T-cell (primary cell): ENCODE data around the gene ARID3A. TPM values are rescaled to one million over a fixed set of nuclear protein-coding genes. Genes with fewer than 3 reads are reported as not detected.
A peak's percentile ranks its signal among the peaks of the same experiment; 100 is the strongest.

Experiments
- ATAC-seq, 4 experiments: fragments of 200-7000 bp in 3 of 4; fragments of 150-1000 bp in 1 of 4; cut with Tn5 transposase; replicated peaks in 1 of 4; 1 replicate in 3 of 4; 2 replicates in 1 of 4; pipeline ENCODE4 v1.10.0; 2021; ENCODE audit warnings: moderate library complexity in 3 of 4, mild to moderate bottlenecking in 2 of 4, moderate number of reproducible peaks in 1 of 4
- CTCF ChIA-PET, 2 donors: fragments of 300-600 bp; sonication (Branson Sonifier 250); formaldehyde crosslinking; loops; one replicate each; lab custom pipeline; 2022; ENCODE audit warnings: antibody characterized with exemption in 2 of 2; lab: Charles Lee
- POLR2A ChIA-PET, 2 donors: fragments of 300-600 bp; sonication (Branson Sonifier 250); formaldehyde crosslinking; loops; one replicate each; lab custom pipeline; 2022; ENCODE audit warnings: antibody characterized with exemption in 2 of 2; lab: Charles Lee
- DNase-seq, 35 experiments: peaks; one replicate each; pipeline versions ENCODE4 v3.0.0 to v3.0.0-alpha.2; 2013 to 2023
- H3K27ac ChIP-seq: one replicate; pipeline ENCODE4 v1.5.1; 2013; ENCODE audit warnings: low read length
- H3K27me3 ChIP-seq, 2 experiments: replicated peaks in 1 of 2; 1 replicate in 1 of 2; 2 replicates in 1 of 2; pipeline versions ENCODE4 v1.6.1 to v1.7.0; 2013; ENCODE audit warnings: low read length in 1 of 2, mixed read lengths in 1 of 2; ENCODE audit not compliant: control insufficient read depth in 2 of 2, insufficient read depth in 2 of 2; ENCODE audit errors: extremely low read depth in 1 of 2
- H3K36me3 ChIP-seq, 2 donors: 1 replicate in 1 of 2; 2 replicates in 1 of 2; pipeline versions ENCODE4 v1.6.1 to v1.7.0; 2013; ENCODE audit warnings: low read length in 1 of 2; ENCODE audit not compliant: control insufficient read depth in 2 of 2, insufficient read depth in 1 of 2; ENCODE audit errors: extremely low read depth in 1 of 2
- H3K4me1 ChIP-seq, 2 experiments: 1 replicate in 1 of 2; 2 replicates in 1 of 2; pipeline versions ENCODE4 v1.6.1 to v1.7.0; 2013; ENCODE audit warnings: low read length in 2 of 2, mixed read lengths in 1 of 2; ENCODE audit not compliant: insufficient read depth in 2 of 2, control insufficient read depth in 1 of 2; ENCODE audit errors: extremely low read depth in 1 of 2
- H3K4me3 ChIP-seq, 2 donors: 1 replicate in 1 of 2; 2 replicates in 1 of 2; pipeline versions ENCODE4 v1.5.1 to v1.7.0; 2013; ENCODE audit warnings: mild to moderate bottlenecking in 2 of 2, low read length in 1 of 2, moderate library complexity in 1 of 2; ENCODE audit not compliant: control insufficient read depth in 1 of 2; ENCODE audit errors: extremely low read depth in 1 of 2
- H3K9me3 ChIP-seq: 2 replicates; pipeline ENCODE4 v1.7.0; 2013
- H3K27ac Mint-ChIP-seq, 2 donors: one replicate each; pipeline ENCODE4 v1.8.0; 2020 to 2021; ENCODE audit warnings: mild to moderate bottlenecking in 2 of 2, mixed read lengths in 2 of 2
- H3K27me3 Mint-ChIP-seq, 2 donors: one replicate each; pipeline ENCODE4 v1.8.0; 2021 to 2022; ENCODE audit warnings: mixed read lengths in 2 of 2
- H3K36me3 Mint-ChIP-seq: one replicate; pipeline ENCODE4 v1.8.0; 2021; ENCODE audit warnings: mixed read lengths
- H3K4me1 Mint-ChIP-seq, 3 donors: one replicate each; pipeline ENCODE4 v1.8.0; 2020 to 2022; ENCODE audit warnings: mixed read lengths in 3 of 3, mild to moderate bottlenecking in 1 of 3
- H3K4me3 Mint-ChIP-seq, 3 donors: one replicate each; pipeline ENCODE4 v1.8.0; 2020 to 2022; ENCODE audit warnings: mild to moderate bottlenecking in 3 of 3, mixed read lengths in 3 of 3, moderate library complexity in 3 of 3
- H3K9me3 Mint-ChIP-seq, 3 donors: one replicate each; pipeline ENCODE4 v1.8.0; 2020 to 2022; ENCODE audit warnings: mixed read lengths in 3 of 3
- WGBS: methylation state at CpG from one replicate; pipeline ENCODE4 v1.1.5; 2013; ENCODE audit warnings: missing lambda C conversion rate; ENCODE audit not compliant: insufficient coverage; 5-methylcytosine and 5-hydroxymethylcytosine counted together
- total RNA-seq, 35 experiments: library from RNA in 6 of 35; stranded (reverse) in 6 of 35; fragments of 120-200 nt in 1 of 35; gene quantifications; one replicate each; pipeline versions ENCODE4 v1.2.1 to v1.2.4 and lab custom pipeline; 2013 to 2026

Gene ARID3A
- total RNA-seq, 5 donors from 2014 or later (not counting 1 experiment from before 2014, with no cell fraction given), result 9.8 to 13.2 (median 12.0) TPM

GRCh38 chr19:1001538-1002166 lies 75.8 kb downstream of the ARID3A start:
- Histone ChIP-seq H3K27me3 (peaks cover 7 to 60% of the 10 kb centered on the region in 2 experiments), H3K36me3 (no peaks in the 10 kb centered on the region), H3K4me1 (peaks cover 0 to 25% of the 10 kb centered on the region in 2 experiments), H3K27ac (no peak overlapping the region), H3K9me3 (no peaks in the 10 kb centered on the region), H3K4me3 (no peak overlapping the region)
- Mint-ChIP-seq H3K9me3 (no peaks in the 10 kb centered on the region), H3K27ac (no peak overlapping the region), H3K36me3 (no peaks in the 10 kb centered on the region), H3K27me3 (peaks cover 17 to 29% of the 10 kb centered on the region in 2 donors), H3K4me1 (peaks cover 9 to 16% (median 10%) of the 10 kb centered on the region in 3 donors), H3K4me3 (peak overlapping the region in 1 of 3 donors; percentile 56)
- WGBS, result 0% methylated on average over 9 of the region's 20 CpGs
- ChIA-PET POLR2A (interaction anchor here in 1 of 2 donors (0.7 to 1.1 kb wide), 2 partner anchors 15 to 18 kb away, joined by 3 read pairs; no protein-coding TSS in a partner anchor), CTCF (interaction anchor here (0.5 to 0.7 kb wide), 4 partner anchors 21 to 128 kb away, joined by 3 to 6 read pairs (median 4); no protein-coding TSS in a partner anchor)
- peak; percentile 68 to 81 (median 72) for ATAC-seq
- DNase-seq, result peak in 34 of 35 experiments; percentile 36 to 81 (median 62)

GRCh38 chr19:1002600-1002999 lies 76.8 kb downstream of the ARID3A start:
- H3K9me3 ChIP-seq, result no peaks in the 10 kb centered on the region
- DNase-seq (no peak), ATAC-seq (no peak)
- Mint-ChIP-seq H3K9me3 (no peaks in the 10 kb centered on the region), H3K27me3 (peaks cover 17 to 29% of the 10 kb centered on the region in 2 donors), H3K36me3 (no peaks in the 10 kb centered on the region), H3K27ac (peak overlapping the region; percentile 9 to 22), H3K4me3 (no peak overlapping the region), H3K4me1 (peaks cover 9 to 11% (median 9%) of the 10 kb centered on the region in 3 donors)
- H3K36me3 ChIP-seq, result no peaks in the 10 kb centered on the region
- H3K27ac ChIP-seq, result no peak overlapping the region
- CTCF ChIA-PET, result interaction anchor here in 1 of 2 donors (0.6 to 0.7 kb wide), 3 partner anchors 14 to 124 kb away, joined by 3 to 5 read pairs (median 5); no protein-coding TSS in a partner anchor
- WGBS, result 84% methylated on average over 4 of the region's 4 CpGs
- POLR2A ChIA-PET, result no interaction called here
- H3K27me3 ChIP-seq, result peaks cover 7 to 54% of the 10 kb centered on the region in 2 experiments
- H3K4me1 ChIP-seq, result peaks cover 0 to 18% of the 10 kb centered on the region in 2 experiments
- H3K4me3 ChIP-seq, result no peak overlapping the region

GRCh38 chr19:1003283-1003682 lies 77.4 kb downstream of the ARID3A start:
- Histone ChIP-seq H3K27ac (no peak overlapping the region), H3K4me3 (no peak overlapping the region), H3K9me3 (no peaks in the 10 kb centered on the region), H3K36me3 (no peaks in the 10 kb centered on the region), H3K4me1 (peaks cover 0 to 18% of the 10 kb centered on the region in 2 experiments), H3K27me3 (peaks cover 4 to 47% of the 10 kb centered on the region in 2 experiments)
- 86% methylated on average over 37 of the region's 37 CpGs for WGBS
- CTCF ChIA-PET, result interaction anchor here in 1 of 2 donors (0.7 kb wide), 1 partner anchor 90 kb away, joined by 5 read pairs; no protein-coding TSS in a partner anchor
- DNase-seq, result no peak
- H3K36me3 Mint-ChIP-seq, result no peaks in the 10 kb centered on the region
- no peak for ATAC-seq
- POLR2A ChIA-PET, result no interaction called here
- no peaks in the 10 kb centered on the region for H3K9me3 Mint-ChIP-seq
- H3K4me3 Mint-ChIP-seq, result no peak overlapping the region
- peaks cover 12 to 23% of the 10 kb centered on the region in 2 donors for H3K27me3 Mint-ChIP-seq
- peaks cover 5 to 9% (median 9%) of the 10 kb centered on the region in 3 donors for H3K4me1 Mint-ChIP-seq
- no peak overlapping the region for H3K27ac Mint-ChIP-seq

- Histone ChIP-seq H3K27me3 (peaks cover 2 to 37% of the 10 kb centered on the region in 2 experiments), H3K4me1 (peaks cover 0 to 18% of the 10 kb centered on the region in 2 experiments), H3K4me3 (no peak overlapping the region), H3K27ac (no peak overlapping the region), H3K36me3 (peaks cover 0 to 3% of the 10 kb centered on the region in 2 donors), H3K9me3 (no peaks in the 10 kb centered on the region)
- Mint-ChIP-seq H3K27me3 (peaks cover 5 to 15% of the 10 kb centered on the region in 2 donors), H3K4me1 (peaks cover 4 to 5% (median 5%) of the 10 kb centered on the region in 3 donors), H3K36me3 (no peaks in the 10 kb centered on the region), H3K4me3 (no peak overlapping the region), H3K9me3 (no peaks in the 10 kb centered on the region), H3K27ac (no peak overlapping the region)
- ChIA-PET POLR2A (no interaction called here), CTCF (interaction anchor here in 1 of 2 donors (0.7 kb wide), 1 partner anchor 15 kb away, joined by 3 read pairs; no protein-coding TSS in a partner anchor)
- DNase-seq (no peak), ATAC-seq (no peak)
- WGBS, result 79% methylated on average over 28 of the region's 32 CpGs
Measured at GRCh38 chr19:1004204-1004802, 78.5 kb downstream of the ARID3A start.

GRCh38 chr19:1004803-1005664 lies 79.2 kb downstream of the ARID3A start:
- WGBS, result 94% methylated on average over 55 of the region's 70 CpGs
- H3K36me3 Mint-ChIP-seq, result no peaks in the 10 kb centered on the region
- no peak overlapping the region for H3K4me3 ChIP-seq
- H3K4me1 Mint-ChIP-seq, result peaks cover 4 to 5% (median 5%) of the 10 kb centered on the region in 3 donors
- no peaks in the 10 kb centered on the region for H3K9me3 Mint-ChIP-seq
- no peak for DNase-seq
- H3K36me3 ChIP-seq, result peaks cover under 1 to 7% of the 10 kb centered on the region in 2 donors
- H3K4me1 ChIP-seq, result peaks cover 0 to 16% of the 10 kb centered on the region in 2 experiments
- H3K4me3 Mint-ChIP-seq, result no peak overlapping the region
- no peaks in the 10 kb centered on the region for H3K9me3 ChIP-seq
- H3K27me3 ChIP-seq, result peaks cover 0 to 30% of the 10 kb centered on the region in 2 experiments
- no peak overlapping the region for H3K27ac ChIP-seq
- H3K27ac Mint-ChIP-seq, result no peak overlapping the region
- POLR2A ChIA-PET, result no interaction called here
- H3K27me3 Mint-ChIP-seq, result peaks cover 4 to 10% of the 10 kb centered on the region in 2 donors
- CTCF ChIA-PET, result interaction anchor here in 1 of 2 donors (0.7 kb wide), 1 partner anchor 14 kb away, joined by 3 read pairs; no protein-coding TSS in a partner anchor
- no peak for ATAC-seq
